ENCODE data around the gene NPS.

NPS gene, protein sequence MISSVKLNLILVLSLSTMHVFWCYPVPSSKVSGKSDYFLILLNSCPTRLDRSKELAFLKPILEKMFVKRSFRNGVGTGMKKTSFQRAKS

DNA sequence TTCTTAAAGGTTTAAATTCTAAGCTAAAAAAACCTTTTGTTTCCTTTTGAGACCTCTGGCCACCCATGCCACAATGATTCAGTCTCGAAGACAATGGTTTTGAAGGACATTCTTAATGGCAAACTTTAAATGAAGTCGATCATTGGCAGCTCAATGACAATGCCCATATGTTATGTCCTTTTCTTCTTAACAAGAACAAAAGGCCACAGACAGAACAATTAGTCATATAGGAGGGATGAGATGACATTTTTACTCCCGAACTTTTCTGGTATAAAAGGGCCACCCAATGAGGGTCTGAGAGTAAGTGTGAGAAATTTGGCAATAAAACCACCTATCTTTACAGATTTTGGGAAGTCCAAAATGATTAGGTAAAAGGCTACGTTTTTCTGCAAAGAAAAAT is at the start of gene NPS:
TSS of gene NPS (plus strand) at position 301 of the 400 bp plus-strand sequence. CDS start at position 361, 60 bp downstream.
- DNase-seq, result no peak

DNA sequence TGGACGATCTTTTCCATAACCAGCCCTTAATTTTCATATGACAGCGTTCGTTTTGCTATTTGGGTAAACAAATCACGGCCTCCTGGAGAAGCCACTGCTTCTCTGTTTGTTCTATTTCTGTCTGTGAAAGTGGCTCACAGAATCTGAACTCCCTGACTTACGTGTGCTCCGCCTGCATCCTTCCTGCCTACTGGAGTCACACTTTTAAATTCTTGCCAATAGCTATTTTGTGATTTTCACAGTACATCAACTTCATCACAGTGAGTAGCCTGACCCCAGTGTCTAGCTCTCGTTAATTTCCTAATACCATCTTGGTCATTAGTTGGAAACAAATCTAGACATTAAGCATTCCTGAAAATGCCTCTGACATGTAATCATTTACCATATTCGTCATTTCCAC is 49.0 kb upstream of the NPS start:
- DNase-seq, result no peak

DNA sequence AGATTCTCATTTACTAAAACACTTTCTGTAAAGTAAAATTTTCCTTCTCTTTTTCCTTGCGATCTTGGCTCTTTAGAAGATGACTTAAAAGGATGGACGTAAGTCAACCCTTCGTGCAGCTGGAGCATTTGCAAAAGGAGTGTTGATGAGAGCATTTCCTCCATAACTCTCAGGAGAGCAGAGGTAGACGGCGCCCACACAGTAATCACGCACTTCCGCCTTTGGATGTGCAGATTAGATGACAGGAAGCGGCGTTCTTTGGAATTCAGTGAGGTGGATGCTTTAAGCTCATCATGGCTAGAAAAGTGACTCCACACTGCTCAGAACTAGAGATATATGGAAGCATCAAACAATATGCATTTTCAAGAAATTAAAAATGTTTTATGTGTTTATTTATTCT is 43.0 kb upstream of the NPS start:
- no peak for DNase-seq

DNA sequence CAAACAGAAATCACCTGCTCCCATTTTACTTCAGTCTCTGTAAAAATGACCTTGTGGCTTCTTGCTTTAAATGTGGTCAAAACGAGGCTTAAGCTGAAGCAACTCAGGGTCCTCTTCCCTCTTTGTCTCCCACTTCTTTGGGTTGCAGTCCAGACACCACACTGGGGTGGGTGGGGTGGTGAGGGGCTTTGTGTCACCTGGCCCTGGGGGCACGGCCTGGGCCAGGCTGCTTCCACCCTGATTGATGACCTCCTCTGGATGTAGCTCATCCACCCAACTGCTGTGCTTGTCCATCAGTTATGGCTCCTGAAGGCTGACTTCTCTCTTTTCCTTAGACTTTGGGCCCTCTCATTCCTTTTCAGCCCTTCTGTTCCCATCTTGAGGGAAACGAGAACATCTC is 26.8 kb upstream of the NPS start:
- DNase-seq, result no peak

DNA sequence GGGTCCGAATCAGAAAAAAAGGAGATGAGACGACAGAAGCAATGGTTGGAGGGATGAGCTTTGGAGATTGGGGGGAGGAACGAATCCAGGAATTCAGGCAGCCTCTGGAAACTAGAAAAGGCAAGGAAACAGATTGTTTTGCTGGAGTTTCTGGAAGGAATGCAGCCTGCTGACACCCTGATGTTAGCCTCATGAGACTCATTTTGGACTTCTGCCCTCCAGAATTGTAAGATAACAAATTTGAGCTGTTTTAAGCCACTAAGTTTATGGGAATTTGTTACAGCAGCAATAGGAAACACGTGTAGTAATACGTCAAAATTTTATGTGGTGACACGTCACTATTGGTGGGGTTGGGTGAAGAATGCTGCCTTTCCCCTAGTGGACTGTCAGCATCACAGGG is 25.6 kb upstream of the NPS start:
- no peak for DNase-seq

DNA sequence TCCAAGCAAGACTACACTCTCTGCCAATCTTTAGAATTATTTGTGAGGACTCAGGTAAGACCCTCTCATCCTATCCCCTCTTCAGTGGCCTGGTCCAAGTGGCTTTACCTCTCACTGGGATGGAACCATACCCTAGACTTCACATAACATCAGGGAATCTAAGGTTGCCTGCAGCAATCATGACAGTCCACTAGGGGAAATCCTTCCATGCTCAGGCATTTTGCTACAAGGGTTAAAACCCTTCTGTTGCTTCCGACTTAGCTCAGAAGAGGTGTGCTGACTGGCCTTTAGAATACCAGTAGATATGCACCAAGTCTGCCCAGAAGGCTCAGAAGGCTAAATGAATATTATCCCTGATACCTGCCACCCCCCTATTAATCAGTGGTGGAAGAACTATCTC is 24.9 kb upstream of the NPS start:
- DNase-seq, result no peak

DNA sequence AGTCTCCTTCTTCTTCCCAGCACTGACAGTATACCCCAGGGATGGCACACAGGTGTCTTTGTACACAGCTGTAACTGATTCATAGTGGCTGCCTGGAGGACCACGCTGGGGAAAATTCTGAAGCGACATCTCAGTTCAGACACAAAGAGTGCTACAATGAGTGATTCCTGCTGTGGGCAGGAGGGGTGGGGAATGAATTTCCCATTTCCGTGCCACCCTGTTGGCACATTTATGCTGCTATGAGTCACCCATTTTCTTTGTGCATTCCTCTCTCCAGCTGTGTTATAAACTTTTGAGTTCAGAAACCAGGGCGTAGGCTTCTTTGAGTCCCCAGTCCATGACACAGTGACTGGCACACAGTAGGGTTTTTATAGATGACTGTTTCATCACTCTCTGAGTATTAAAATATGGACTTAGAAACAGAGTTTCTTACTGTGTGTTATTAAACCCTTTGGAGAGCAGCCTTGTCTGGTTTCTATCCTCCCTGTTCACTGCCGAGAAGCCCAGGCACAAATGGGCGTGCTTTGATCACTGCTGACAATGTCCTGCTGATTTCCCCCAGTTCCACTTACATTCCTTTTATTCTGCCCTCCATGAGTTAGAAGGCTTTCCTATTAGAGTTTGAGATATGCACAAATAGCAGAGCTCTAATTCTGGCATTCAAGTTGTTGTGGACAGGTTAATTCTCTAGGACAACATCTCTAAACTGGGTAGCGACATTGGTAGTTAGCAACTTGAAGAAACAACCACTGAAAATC is 24.0 kb upstream of the NPS start:
- DNase-seq, result no peak

DNA sequence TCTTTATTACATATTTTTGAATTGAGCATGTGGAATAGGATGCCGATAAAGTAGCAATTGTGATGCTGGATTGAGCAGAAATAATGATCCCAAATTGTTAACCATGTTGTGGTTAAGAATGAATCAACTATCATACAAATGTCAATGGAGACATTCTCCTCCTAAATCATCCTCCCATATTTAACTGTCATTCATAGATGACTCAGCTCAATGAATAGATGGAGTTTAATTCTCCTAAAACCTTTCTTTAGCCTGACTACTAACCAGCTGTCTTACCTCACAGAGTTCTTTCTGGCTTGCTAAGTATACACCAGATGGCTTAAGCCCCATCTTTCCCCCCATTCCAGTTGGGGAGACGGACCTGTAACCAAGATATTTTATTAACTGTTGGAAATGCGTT is 23.4 kb upstream of the NPS start:
- no peak for DNase-seq

DNA sequence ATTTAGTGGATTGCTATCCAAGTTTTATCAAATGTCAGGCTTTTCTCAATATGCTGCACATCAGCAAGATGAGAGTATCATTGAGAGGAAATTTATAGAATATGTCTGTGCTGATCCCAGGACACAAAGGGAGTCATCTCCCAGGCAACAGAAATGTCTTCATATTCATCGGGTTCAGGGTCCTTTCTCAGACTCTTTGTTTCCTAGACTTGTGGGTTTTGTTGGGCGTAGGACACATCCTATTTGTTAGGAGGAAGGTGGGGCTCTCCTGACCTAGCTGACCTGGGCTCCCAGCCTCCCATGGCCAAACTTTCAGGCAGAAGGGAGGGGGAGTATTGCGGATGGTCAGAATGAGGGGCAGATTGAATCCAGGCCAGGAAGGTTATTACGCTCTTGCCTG is 22.9 kb upstream of the NPS start:
- DNase-seq, result no peak

DNA sequence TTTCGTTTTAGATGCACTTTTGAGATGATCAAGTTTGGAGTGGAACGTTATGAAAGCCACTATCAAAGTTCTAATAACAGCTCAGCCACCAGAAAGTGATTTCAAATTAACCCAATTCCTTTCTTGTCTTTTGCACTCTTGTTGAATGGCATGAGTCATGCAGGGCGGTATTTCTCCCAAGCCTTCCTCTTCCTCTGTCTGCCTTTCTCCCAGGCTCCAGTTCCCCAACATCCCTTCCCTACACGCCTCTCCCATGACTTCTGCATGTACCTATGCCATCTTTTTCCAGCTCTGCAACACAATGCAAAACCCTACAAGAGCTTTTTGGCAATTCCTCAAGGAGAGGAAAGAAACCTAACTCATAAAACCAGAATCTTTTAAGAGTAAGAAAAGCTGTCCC is 21.8 kb upstream of the NPS start:
- no peak for DNase-seq

DNA sequence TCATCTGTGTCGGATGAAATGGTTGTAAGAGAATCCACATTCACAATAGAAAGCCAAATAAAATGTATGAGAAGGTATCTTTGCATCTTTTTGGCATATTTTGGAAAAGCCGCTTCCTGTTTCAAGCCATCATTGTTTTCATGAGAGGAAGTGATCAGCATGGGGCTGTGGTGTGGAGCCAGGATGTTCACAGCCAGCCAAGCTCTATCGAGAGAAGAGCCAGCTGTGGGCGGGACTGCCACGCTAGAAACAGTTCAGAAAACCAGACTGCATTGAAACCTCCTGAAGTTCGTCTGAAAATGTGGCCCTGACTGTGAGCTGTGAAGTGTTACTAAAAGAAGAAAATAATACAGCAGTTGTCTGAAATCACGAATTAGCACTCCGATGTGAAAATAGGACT is 21.2 kb upstream of the NPS start:
- no peak for DNase-seq

DNA sequence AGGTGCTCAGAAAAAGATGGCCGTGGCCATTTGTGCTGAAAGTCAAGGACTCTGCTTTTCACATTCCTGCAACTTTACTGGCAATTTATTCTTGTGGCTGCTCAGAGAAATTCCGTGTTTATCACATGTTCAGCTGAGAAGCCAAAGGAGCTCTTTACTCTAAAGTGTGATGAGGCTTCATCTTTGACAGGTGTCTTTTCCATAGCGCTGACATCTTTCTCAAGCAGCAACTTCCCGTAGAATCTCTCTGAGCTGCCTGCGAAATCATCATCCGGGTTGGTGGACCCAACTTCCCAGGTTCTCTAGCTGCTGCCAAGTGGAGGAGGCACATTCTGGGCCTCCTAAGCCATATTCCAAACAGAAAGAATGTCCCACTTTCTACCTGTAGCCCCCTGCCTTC is 16.9 kb upstream of the NPS start:
- no peak for DNase-seq

DNA sequence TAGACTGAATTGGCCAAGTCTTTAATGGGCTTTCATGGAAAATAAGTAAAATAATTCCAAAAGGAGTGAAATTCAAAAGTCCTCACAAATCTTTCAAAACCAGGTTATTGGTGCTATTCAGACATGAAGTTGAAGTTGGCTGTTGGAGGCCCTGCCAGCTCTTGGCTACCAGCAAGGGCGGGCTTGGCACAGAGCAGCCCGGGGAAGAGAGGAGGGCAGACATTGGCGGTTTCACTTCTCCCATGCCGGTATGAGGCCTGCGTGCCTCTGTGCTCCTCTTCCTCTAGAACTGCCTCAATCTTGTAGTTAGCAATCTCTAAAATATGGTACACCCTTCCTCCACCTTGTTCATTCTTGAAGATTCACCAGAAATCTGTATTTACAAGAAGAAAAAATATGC is 16.4 kb upstream of the NPS start:
- no peak for DNase-seq

DNA sequence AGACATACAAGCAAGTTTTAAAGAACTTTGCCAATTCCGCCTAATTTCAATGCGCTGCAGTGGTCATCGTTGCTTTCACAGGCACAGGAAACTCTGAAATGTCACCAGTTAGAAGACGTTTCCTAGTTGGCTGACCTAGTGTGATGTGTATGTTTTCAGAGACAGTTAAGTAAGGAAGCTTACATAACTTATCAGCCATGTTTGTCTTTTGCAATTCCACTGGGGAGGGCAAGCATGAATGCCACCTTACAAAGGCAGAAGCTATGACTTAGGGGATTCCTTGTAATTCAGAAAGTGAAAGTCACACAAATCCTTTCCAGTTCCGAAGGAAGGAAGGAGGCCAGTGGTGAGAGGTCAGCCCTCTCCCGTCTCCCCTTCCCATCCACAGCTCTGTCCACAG is 15.0 kb upstream of the NPS start:
- no peak for DNase-seq

DNA sequence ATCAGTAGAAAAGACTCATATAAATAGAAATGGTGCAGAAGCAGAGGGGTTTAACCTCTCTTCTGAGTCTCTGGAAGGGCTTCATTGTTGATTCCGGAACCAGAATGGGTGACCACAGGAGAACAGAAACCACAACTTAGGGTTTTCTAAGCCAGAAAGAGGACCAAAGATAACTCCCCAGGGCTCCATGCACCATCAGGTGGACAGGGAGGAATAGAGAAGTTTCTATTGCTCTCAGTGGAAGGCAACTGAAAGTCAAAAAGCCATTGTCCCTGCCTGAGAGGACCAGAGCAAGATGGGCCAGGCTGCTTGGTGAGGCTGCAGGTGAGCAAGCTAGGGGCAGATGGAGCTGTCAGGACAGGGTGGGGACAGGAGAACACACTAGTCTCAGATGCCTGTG is 14.6 kb upstream of the NPS start:
- no peak for DNase-seq

DNA sequence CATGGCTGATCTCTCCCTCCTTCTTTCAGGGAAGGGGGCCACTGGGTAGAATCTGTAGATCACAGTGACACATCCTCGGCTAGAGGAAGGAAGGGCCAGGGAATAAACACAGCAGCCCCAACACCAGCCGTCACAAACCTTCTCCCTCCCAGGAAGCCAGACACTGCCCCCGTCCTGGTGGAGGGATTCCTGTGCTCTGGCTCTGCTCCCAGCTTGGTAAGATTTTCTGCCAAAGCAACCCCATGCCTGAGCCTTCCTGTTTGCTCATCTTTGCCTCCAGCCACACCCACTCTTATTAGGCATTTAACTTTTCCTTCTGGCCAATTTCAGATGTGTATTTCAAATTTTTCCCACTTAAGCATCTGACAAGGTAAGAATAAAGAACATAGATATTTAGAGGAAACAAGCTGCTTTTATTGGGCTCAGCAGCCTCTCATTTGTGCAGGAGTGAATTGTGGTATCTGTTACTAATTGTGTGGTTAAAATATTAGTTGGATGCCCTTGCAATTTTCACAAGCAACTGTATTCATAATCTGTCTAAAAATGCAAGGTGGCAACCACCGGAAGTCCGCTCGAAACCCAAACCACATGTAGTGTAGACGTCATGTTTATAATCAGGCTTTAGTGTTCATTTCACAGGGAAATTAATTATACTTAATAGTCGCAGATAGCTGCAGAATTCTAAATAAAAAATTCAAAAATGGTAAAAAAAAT is 13.2 kb upstream of the NPS start:
- no peak for DNase-seq

DNA sequence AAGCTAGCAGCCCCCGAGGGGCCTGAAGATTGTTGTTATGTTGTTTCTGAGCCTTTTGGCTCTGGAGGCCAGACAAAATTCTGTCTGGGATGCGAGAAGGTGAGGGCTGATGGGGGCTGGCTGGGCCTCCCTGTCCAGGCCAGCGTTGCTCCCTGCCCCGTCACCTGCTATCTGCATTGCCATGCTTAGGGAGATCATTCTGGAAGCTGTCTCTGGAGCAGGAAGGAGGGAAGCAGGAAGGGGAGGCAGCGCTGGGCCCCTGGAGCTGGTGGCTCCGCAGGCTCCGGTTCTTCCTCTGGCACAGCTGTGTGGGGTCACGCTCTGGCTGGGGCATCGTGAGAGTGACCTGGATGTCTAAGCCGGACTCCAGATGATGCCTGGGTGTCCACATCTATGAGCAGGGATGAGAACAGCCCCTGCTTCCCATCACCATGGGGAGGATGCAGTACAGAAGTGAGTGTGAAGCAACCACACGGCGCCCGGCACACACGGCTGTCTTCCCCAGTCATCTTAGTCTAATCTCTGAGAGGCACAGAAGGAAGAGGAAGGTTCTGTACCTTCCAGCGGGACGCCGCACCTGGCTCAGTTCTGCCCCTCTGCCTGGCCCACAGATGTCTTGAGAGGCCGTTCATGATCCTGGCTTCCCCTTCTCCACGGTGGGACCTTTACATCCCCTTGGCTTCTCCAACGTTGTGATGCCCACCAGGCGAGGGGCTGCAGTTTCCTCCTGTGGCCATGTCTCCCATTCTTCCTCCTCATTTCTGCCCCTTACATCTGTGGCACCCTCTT is 11.9 kb upstream of the NPS start:
- DNase-seq, result no peak

DNA sequence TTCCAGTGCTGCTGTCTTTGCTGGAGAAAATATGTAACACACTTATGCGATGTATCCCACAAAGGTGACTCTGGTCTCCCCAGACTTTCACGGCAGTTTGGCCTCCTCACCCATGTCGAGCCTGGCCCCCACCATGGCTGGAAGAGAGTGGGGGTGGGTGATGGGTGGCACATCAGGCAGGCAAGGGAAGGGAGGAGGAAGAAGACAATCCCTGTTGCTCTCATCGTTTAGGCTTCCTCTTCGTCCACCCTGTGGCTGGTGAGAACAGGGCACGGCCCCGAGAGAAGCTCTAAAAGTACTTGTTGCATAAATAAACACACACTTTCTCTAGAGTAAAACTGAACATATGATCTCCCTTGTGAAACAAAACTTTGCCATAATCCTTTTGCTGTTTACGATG is 11.2 kb upstream of the NPS start:
- DNase-seq, result no peak

DNA sequence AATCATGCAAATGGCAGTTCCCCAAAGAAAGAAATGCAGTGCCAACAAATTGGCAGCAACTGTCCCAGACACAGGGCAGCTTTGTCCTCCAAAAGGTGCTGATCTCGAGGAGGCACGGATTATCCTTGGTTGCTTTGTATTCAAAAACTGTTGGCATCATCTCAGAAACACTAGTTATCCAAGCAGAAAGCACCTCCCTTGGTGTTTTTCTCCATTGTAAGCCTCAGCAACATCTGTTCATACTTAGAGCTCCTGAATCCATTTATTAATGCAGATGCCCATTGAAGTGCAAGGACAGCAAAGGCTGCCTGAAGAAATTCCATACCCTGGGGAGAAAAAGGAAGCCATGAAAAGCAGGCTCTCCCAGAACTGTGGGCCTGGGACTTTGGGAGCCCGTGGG is 1.1 kb upstream of the NPS start:
- DNase-seq, result no peak

DNA sequence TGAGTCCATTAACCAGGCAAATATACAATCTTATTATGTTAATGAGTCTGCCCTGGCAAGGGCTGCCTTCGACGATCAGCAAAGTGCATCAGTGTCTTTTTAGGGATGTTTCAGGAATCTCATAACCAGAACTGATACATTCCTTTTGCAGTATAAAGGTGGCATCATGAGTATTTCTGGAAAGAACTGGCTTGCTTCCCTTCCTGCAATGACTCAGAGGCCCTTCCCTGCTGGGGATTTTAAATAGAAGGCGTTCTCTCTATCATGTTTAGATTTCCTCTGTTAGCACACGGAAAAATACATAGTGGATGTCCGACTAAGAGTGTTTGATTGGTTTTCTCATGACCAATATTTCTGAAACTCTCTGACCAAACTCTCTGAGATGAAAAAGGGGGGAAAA is 1.8 kb downstream of the NPS start:
- DNase-seq, result no peak

DNA sequence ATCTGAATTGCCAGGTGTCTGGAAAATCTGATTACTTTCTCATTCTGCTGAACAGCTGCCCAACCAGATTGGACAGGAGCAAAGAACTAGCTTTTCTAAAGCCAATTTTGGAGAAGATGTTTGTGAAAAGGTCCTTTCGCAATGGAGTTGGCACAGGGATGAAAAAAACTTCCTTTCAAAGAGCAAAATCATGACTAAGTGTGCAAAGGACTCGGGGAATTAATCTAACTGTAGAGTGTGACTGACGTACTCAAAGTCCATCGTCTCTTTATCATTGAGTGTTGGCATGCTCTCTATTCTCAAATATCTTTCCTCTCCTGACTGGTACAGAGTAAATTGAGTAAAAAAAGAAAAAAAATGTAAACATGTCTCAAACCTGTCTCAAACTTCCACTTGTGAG is 3.3 kb downstream of the NPS start:
- no peak for DNase-seq

DNA sequence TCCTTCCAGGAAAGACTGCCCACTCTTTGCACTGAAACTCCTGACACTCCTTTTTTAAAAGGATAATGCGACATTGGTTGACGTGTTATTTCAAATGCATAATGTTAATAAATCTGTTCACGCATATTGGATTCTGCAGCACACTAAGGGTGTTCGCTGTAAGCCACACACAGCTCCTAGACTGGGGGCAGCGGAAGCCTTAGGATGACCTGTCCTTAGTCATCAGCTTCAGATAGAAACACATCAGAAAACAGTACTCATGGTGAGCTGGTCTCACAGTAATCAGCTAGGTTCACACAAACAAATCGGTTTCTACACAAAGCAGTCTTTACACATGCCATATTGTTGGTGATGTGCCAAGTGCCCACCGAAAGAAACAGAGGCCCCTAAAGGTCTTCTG is 4.3 kb downstream of the NPS start:
- DNase-seq, result no peak

DNA sequence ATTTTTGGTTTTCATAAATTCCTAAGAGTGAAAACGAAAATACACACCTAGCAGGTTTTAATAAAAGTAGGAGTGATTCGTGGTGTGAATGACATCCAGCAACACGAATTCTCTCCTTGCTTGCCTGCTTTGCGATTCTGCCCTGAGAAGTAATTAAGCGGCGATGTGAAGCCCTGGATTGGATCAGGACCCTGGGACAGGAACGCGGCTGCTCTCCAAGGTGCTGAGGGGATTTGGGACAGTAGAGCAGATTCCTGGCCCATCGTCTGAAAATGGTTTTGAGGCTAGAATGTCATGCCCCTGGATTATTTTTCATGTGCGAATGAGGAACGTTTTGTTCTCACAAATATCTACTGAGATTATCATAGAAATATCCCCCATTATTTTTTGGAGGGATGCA is 7.8 kb downstream of the NPS start:
- DNase-seq, result no peak

DNA sequence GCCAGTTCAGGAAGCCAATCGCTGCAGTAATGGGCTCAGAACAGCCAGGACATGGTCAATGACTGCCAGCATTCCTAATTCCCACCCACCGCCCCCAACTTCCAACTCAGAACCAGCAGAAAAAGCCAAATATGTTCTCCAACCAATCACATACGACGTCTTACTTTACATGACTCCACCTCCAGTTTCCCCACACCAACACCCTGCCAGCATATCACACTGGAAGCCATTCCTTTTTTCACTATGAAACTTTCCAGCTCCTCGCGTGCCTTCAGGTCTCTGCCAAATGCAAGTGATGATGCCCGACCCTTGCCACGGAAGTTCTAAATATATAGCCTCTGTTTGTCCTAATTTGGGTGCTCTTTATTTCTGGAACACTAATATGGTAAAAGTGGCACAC is 12.5 kb downstream of the NPS start:
- DNase-seq, result no peak
